Activated CD4-positive, alpha-beta T cell treated with anti-CD3 and anti-CD28 coated beads, Interleukin-10, Interleukin-2, amounts not matched to agents 100 ng/mL and 50 ng/mL, durations not matched to agents 16 hours and 8 hours (primary cell): ENCODE measurements around the gene C14orf180.
"Not testable (repeated sequence)": the region's sequence is repeated elsewhere in the genome, so short reads cannot be mapped to it uniquely, and the experiment has no call there.

Experiments used
- DNase-seq: peaks from one replicate; pipeline ENCODE4 v3.0.0-alpha.2; 2020

The C14orf180 gene

DNA sequence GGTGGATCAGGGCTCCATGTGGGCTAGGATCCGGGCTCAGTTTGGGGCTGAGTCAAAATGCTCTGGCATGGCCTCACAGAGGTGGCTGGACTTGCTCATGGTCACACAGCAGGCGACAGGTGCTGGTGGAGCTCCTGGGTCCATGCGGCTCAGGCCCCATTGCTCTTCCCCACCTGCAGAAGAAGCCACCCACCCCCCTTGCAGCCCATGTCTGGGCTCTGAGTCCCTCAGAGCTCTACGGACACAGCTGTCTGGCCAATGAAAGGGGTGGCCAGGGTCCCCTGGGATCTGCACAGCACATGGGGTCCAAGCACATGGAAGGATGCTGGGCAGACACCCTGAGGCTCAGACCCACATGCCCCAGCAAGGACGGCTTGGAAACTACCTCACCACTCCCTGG, 17.0 kb upstream of the C14orf180 start:
- DNase-seq, result no peak

DNA sequence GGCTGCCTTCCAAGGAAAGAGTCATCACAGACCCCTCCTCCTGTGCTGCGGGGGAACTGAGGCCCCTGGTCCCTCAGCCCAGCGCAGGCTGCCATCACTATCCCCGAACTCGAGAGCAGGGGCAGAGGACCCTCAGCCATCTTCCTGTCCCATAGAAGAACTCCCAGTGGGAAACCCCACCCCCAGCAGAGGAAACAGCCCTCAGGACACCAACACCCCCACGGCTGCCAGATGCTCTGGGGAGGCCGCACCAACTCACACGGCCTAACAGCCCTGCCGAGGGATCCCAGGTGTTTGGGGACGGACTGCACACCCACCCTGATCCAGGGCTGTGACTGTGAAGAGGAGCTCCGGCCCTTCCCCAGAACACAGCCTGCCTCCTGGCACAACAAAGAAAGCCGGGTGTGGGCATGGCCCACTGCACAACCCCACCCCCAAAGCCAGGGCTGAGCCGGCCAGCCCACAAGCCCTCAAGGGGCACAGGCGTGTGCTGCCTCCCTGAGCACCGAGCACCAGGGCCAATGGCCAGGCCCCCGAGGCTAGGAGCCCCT, 16.3 kb upstream of the C14orf180 start:
- no peak for DNase-seq

DNA sequence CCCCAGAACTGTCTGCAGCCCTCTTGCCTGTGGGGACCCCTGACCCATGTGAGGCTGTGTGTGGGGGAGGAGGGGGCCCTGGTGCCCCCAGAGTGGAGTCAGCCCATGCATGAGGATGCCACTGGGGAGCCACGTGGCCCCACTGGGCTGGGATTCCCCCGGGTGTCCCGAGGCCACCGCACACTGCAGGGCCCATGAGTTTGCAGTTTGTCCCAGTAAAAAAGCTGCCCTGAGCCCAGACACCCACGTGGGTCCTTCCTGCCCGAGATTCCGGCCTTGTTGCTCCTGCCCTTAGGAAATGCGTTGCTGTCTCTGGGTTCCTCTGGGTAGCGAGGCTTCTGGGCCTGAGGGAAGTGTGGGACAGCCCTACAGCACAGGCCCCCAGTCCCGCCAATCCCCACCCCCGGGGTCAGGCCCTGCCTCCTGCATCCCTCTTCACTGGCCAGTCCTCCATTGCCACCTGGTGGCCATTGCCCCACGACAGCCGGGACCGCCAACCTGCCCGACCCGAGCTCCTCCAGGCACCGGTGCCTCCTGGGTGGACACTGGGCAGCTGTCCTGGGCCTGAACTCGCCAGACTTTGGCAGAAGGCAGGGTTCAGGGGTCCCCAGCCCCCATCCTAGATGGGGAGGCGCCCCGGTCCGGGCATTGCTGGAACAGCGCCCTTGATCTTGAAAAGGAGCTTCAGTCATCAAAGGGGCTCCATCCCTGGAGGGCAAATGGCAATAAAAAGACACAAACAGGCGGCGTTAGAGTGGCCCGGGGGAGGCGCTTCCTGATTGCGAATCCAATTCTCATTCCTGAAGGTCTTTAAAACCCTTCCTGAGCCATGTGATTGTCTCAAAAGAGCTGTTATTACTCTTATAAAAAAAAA, 15.6 kb upstream of the C14orf180 start:
- DNase-seq, result peak; percentile 67

DNA sequence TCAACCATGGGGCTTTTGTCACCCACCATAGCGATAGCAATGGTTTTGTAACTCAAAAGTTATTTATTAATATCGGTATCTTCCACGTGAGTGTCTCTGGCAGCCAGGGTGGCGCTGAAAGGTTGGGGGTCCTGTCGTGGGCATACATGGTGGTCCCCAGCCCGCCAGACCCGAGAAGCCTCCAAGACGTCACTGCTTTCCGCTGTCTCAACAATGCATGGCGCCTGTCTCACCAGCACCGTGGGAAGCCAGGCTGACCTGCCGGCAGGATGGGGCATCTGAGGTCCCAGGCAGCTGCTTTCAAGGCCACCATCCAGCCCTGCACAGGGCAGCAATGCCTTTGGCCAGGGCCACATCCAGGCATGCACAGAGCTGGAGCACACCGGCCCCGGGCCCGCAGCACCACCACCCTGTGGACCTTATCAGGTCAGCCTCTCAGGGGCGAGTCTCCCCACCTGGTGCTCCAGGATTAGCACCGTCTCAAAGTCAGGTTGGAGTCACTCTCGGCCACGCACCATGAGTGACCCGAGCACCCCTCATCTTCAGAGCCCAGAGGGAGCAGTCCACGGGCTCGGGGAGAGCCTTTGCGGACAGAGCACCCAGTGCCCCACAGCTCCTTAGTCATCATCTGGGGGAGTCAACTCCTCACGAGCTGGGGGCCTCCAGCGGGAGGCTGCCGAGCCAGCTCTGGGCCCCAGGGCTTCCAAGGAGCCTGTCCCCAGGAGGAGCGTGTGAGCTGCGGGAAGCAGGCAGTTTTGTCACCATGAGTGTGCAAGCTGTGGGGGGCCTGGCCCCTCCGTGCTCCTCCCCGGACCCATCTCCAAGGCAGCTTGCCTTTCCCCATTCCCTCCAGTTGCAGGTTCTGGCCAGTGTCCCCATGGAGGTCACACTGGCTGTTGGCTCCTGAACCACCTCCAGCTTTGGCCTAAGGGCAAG, 14.6 kb upstream of the C14orf180 start:
- DNase-seq, result no peak

DNA sequence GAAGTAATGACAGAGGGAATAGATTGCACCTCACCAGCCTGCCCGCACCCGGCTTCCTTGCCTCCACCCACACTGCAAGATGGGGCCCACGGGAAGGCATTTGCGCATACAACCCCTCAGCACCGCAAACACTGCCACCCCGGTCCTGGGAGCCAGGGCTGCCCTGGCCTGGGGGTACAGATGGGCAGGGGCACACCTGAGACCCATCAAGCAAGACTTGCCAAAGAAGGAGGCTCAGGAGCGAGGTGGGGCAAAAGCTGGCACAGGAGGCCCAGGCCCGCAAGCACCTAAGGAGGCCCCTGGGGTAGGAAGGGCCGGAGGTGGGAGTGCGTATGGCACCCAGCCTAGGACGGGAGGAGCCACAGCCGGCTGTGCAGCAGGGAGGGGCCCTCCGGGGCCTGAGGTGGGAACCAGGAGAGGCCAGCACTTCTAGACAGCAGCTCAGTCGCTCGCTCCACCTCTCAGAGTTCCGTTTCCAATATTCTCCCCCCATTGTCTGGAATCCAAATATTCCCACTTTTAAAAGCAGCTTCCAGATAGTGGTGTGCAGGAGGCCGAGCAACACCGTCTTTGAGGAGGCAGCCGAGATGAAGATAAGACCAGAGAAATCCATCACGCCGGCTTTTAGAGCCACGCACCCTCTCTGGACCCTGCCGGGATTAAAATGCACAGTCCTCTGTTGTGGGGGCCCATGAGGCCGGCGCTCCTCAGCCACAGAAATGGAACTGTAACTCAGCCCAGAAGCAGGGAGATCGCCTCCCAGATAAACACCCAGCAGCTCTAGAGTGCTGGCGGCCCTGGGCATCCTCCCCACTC, 12.2 kb upstream of the C14orf180 start:
- no peak for DNase-seq

DNA sequence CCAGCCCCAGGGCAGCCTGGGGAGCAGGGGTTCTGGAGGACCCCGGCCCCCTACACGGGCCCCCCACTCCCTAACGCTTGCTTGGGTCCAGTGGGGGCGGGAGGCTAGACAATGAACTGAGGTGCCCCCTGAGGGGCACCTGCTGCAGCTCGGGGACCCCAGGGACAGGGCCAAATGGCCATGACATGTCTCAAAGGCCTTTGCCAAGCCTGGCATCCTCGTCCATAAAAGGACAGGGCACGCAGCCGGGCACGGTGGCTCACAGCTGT, 11.7 kb upstream of the C14orf180 start:
- no peak for DNase-seq

DNA sequence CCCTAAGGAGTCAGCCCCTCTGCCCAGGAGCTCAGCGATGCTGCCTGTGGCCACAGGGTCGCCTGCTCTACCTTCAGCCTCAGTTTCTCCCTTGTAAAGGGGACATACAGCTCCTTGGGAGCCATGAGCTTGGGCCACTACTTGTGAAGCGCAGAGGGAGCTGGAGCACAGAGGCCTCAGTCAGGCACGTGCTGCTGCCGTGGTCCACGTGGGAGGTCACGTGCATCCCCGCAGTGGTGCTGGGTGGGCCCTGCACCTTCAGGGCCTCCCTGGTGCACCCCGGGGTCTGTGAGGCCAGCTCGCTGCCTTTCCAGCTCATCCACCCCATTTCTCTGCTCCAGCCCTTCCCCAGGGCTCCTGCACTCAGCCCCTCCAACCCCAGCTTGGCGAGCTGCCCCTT, 10.9 kb upstream of the C14orf180 start:
- DNase-seq, result no peak

DNA sequence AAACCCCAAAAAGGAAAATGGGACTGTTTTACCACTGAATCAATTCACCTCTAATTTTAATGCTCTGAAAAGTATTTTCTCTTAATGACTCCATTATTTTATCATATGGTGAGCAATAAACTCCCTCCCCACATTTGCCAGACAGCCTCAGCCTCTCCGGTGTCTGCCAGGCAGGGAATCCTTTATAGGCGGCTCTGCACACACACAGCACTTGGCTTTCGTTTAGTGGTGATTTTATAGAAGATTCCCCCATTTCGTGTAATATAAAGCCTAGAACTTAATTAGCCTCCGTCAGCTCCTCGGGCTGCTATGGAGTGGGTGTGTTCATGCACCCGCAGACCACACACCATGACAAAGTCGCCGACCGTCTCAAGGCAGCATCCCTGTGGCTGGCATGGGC, 10.1 kb upstream of the C14orf180 start:
- no peak for DNase-seq

DNA sequence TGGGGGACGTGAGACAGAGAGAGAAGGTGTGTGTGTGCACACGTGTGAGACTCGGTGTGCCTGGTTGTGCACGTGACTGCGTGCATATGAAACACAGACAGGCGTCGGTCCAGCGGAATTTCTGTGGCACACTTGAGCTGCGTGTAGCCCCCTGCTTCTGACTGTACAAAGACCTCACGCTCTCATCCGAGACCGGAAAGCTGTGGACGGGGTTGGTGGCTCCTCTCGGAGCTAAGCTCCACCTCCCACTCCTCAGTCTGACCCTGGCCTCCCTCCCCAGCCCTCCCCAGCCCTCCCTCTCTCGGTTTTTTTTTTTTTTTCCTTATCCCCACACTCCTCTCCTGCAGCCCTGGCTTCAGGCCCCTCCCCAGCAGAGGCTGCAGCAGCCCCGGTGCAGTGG, 8.3 kb upstream of the C14orf180 start:
- no peak for DNase-seq

DNA sequence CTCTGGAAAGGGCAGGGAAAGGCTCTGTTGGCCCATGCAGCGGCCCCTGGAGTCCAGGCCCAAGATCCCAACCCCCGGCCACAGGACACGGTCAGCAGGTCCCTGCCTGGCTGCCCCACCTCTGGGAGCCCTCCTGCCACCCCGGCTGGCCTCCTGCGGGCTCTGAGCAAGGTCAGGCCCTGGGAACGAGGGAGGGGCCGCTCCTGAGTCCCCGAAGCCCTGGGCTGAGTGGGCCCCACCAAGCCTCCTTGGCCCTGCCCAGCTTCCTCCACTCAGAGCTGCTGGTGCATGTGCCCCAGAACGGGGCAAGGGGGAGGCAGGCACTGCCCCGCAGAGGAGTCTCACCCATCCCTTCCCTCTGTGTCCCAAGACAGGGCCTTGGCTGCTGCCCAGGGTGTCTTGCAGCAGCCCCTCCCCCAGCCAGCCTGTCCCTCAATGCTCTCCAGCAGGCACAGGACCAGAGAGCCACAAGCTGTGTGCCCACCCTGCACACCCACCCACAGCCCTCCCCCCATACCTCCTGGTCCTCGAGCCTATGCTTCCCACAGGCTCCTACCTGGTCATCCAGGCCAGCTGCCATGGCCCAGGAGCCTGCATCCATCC, 7.4 kb upstream of the C14orf180 start:
- no peak for DNase-seq

DNA sequence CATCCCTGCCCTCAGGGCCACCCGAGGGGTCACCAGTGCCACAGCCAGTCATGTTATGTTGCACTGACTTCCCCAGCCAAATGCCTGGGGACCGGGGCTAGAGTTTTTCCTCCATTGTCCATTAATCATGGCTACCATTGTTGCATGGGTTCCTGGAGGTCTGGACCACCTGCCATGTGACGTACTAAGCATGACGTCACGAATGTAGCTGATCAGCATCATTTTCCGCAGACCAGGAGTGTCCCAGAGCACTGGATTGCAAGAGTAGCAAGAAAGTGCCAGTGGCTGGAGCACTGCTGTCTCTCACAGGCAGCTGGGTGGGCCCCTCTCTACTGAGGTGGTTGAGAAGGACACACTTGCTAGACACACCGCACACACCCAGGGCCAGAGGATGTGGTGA, 6.9 kb upstream of the C14orf180 start:
- no peak for DNase-seq

DNA sequence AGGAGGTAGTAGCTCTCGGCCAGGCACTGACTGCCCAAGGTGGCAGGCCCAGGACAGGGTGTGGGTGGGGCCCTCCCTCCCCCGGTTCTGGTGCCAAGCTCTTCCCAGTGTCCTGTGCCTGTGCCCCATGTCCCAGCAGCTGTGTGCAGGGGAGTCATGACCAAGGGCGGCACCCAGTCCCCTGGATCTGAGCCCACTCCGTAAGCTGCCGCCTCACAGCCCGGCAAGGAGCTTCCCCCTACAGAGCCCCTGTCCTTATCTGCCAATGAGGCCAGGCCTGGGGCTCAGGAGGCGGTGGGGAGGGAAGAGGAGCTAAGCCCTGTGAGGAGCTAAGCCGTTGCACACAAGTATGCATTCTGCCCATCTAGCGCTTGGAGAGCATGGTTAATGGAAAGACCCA, 5.6 kb upstream of the C14orf180 start:
- DNase-seq, result no peak

DNA sequence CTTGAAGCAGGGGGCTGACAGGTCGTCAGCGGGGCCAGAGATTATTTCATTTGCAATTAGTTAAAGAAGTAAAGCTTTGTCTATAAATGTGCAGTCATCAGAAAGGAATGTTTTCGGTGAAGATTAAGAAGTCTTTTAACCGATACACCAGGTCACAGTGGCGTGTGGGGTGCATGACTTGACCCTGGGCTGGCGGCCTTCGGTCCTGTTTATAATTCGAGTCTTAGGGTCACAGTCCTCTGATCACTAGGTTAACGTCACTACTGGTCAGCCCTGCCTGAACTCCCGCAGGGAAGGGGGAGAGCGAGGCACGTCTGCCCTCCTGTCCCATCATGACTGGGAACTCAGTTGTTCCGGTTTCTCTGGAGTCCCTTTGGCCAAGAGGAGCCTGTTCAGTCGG, 5.0 kb upstream of the C14orf180 start:
- DNase-seq, result no peak

DNA sequence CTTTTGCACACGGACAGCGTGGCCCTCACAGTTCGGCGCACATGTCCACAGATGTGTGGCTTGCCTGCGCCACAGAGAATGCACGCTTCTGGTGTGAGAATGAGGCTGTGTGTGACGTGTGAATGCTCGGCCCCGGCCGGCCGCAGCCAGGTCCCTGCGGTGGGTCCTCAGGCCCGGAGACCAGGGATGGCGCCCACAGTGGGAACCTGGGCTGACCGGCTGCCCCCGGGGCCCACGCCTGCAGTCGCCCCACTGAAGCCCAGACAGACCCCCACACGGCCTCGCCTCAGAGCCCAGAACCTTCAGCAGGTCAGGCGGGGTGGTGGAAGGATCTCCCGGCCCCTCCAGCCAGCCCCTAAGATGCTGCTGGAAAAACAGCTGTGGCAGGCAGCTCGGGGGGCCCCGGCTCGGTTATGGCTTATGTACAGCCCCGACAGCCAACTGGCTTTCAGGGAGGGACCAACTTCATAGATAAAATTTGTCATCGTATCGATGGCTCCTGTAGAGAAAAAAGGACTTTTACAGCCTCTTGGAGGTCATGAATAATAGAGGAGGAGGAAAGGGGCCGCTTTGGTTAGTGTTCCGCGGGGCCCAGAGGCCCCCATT, 4.5 kb upstream of the C14orf180 start:
- DNase-seq, result no peak

DNA sequence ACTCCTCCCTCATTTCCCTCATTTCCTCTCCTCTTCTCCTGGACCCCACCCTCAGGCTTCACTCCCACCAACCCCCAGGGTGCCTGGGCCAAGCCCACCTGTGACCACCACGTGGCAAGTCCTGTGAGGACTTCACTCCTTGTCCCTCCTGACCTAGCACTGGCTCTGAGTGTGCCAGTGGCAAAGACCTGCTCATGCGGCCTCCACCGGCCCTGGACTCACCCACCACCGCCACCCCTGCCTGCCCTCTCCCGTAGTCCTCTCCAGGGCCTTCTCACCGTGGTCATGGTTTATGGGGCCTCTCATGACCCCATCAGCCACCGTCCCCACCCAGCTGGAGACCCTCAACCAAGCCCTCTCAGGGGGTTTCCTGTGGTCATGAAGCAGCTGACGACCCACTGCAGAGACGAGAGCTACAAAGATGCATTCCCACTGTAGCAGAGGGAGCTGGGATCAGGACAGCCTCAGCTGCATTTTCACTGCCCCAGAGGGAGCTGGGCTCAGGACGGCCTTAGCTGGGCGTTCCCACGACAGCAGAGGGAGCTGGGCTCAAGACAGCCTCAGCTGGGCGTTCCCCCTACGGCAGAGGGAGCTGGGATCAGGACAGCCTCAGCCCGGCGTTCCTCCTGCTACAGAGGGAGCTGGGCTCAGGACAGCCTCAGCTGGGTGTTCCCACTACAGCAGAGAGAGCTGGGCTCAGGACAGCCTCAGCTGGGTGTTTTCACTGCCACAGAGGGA, 3.2 kb upstream of the C14orf180 start:
- DNase-seq, result no peak

DNA sequence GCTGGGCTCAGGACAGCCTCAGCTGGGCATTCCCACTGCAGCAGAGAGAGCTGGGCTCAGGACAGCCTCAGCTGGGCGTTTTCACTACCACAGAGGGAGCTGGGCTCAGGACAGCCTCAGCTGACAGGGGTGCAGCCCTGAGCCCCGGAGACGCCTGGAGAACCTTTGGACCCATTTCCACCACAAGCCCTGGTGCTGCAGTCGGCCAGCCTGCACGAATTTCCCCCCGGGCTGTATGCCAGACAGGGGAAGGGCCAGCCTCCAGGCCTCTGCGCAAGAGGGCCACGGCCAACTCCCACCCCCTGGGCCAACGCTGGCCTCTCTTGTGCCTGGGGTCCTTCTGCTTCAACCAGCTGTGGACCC, 2.6 kb upstream of the C14orf180 start:
- no peak for DNase-seq

DNA sequence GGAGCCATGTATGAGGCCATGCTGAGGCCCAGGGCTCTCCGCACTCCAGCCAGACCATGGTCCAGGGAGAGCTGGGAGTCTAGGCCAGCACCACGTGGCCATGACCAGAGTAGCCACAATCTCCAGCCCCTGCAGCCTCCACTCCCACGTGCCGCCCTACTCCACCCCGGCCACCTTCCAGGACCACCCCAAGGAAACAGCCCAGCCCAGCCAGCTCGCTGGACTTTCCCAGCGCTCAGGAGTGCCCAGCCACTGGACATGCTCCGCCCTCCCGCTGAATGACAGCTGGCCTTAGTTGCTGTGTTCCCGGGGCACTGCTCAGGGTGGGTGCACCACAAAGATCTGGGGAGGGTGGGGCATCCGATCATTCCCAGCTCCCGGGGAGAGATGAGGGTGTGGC, 2.1 kb upstream of the C14orf180 start:
- no peak for DNase-seq

DNA sequence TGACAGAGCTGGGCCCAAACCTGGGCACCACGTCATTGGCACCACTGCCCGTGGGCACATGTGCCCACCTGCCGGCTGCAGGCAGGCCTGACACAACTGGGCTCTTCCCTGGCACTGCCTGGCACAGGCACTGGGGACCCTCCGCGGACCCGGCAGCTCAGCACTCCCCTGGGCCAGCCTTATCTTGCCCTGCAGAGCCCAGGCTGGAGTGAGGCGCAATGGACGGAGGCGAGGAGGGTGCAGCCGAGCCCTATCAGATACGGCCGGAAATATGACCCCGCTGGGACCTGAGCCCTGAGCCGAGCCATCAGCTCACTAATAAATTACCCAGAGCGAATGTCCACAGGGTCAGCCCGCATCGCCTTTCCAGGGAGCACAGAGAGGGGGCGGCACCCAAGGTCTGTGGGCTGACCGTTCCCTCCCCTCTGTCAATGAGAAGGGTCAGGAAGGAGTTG, 1.7 kb upstream of the C14orf180 start:
- DNase-seq, result no peak

DNA sequence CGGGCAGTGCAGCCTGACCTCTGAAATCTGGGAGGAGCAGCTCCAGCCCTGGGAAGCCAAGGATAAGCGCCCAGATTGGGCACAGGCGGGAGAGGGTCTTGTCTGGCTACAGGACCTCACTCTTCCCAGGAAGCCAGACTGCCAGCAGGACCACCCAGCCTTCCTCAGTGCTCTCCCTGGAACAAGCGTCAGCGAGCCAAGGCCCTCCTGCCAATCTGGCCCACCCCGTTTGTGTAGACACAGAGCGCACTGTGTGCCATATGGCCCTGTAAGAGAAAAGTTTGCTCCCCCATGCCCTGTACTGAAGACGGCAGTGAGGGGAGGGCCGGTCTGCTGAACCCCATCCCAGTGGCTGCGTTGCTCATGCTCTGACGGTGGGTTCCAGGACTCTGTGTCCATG, 1.2 kb upstream of the C14orf180 start:
- no peak for DNase-seq

DNA sequence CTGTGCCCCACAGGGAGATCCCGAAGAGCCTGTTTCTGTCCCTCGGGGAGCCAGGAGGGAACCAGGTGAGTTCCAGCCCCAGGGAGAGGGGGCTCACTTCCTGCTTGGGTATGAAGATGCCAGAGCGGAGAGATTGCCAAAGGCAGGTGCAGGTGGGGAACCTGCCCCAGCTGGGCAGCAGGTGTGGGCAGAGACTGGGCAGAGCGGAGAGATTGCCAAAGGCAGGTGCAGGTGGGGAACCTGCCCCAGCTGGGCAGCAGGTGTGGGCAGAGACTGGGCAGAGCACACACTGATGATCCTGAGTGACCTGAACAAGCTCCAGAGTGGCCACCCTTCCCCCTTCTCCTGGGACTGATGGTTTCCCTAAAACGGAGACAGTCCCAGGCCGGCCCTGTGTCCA, 375 bp downstream of the C14orf180 start:
- not testable (repeated sequence) for DNase-seq

DNA sequence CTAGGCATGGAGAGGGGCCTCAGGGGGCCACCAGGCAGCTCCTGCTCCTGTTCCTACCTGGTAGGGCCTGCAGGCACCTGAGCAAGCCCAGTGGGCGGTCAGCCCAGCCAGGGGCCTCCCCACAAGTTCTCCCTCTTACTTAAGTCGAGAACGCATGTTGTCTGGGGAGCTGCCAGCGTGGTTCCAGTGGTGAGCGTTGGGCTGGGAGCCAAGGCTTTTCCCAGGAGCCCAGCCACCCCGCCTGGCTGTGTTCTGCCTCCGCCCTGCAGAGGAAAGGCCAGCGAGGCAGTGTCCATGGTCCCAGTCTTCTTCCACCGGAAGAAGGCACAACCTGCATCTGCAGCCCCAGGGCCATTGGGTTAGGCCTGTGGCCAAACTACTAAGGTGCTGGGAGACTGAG, 1.4 kb downstream of the C14orf180 start:
- no peak for DNase-seq

DNA sequence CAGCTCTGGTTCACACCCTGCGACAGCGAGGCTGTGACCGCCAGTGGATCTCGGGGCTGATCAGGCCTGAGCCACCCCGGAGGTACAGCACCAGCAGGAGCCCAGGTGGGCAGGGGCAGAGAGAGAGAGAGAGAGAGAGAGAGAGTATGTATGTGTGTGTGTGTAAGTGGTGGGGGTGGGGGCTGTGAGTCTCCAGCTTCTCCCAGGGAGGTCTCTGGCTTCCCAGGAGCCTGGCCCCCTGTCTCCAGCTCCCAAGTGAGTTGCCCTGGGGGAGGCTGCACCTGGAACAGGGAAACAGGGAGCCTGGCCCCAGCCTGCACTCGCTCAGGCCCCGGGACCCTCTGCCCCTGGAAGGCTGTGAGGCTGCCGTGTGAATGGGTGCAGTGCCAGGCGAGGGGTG, 2.0 kb downstream of the C14orf180 start:
- no peak for DNase-seq
